ENCODE measurements around the gene CLCNKB.
"Not testable (repeated sequence)": the region's sequence is repeated elsewhere in the genome, so short reads cannot be mapped to it uniquely, and the experiment has no call there.

CLCNKB gene

DNA sequence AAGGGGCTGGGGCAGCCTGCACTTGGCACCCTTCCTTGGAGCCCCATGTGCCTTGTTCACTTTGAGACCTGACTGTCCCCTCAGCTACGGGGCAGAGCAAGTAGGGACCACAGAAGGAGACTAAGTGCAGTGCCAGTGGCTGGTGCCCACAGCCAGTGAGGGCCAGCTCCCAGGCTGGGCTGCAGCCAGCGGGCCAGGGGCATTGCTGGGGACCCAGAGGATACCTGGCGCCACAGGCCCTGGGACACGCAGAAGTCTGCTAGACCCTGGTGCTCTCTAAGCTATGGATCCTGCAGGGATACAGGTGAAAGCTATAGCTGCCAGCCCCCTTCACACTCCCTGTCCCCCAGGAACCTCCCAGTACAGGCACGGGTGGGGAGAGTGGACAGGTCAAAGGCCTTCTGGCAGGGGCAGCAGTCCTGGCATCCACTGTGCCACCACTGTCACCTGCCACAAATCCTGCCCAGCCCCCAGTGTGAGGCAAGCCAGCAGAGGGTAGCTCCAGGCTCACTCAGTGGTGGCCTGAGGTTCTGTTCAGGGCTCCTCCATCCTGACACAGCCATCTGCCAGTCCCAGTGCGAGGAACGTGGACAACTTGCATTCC is 20.4 kb upstream of the CLCNKB start:
- no peak overlapping the region for H3K4me3 ChIP-seq (ENCODE audit: low read depth in 1 of 2, low read length in 2 of 2)
- no peaks in the 10 kb centered on the region for H3K36me3 ChIP-seq (ENCODE audit: control insufficient read depth in 1 of 2, insufficient read depth in 2 of 2, low read length in 2 of 2)
- H3K9me3 ChIP-seq (ENCODE audit: control insufficient read depth in 1 of 2, low read length in 2 of 2), result no peaks in the 10 kb centered on the region
- H3K27me3 ChIP-seq (ENCODE audit: low read depth, low read length), result no peaks in the 10 kb centered on the region
- peaks cover 0 to 37% of the 10 kb centered on the region in 2 donors for H3K4me1 ChIP-seq (ENCODE audit: control insufficient read depth in 1 of 2, insufficient read depth in 2 of 2, low read length in 2 of 2)
- H3K27ac ChIP-seq (ENCODE audit: low read length), result no peak overlapping the region

DNA sequence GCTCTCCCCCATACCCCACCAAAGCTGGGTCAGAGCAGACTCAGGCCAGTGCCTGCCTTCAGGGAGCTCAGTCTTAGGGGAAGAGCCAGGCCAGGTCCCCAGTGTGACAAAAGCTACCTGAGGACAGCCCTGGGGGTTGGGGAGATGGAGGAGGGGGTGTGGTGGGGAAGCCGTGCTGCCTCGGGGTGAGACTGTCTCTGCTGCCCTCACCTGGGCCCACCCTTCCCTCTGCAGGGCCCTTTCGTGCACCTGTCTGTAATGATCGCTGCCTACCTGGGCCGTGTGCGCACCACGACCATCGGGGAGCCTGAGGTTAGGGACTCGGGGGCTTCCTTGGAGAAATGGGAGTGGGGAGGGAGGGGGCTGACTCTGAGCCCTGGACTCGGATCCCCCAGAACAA is 17.3 kb upstream of the CLCNKB start:
- H3K27ac ChIP-seq (ENCODE audit: low read length); H3K36me3 ChIP-seq (ENCODE audit: control insufficient read depth in 1 of 2, insufficient read depth in 2 of 2, low read length in 2 of 2); H3K9me3 ChIP-seq (ENCODE audit: control insufficient read depth in 1 of 2, low read length in 2 of 2); H3K27me3 ChIP-seq (ENCODE audit: low read depth, low read length): not testable (repeated sequence)
- Histone ChIP-seq H3K4me3 (ENCODE audit: low read depth in 1 of 2, low read length in 2 of 2) (peak overlapping the region in 1 of 2 donors; percentile 33), H3K4me1 (ENCODE audit: control insufficient read depth in 1 of 2, insufficient read depth in 2 of 2, low read length in 2 of 2) (peaks cover 0 to 14% of the 10 kb centered on the region in 2 donors)

DNA sequence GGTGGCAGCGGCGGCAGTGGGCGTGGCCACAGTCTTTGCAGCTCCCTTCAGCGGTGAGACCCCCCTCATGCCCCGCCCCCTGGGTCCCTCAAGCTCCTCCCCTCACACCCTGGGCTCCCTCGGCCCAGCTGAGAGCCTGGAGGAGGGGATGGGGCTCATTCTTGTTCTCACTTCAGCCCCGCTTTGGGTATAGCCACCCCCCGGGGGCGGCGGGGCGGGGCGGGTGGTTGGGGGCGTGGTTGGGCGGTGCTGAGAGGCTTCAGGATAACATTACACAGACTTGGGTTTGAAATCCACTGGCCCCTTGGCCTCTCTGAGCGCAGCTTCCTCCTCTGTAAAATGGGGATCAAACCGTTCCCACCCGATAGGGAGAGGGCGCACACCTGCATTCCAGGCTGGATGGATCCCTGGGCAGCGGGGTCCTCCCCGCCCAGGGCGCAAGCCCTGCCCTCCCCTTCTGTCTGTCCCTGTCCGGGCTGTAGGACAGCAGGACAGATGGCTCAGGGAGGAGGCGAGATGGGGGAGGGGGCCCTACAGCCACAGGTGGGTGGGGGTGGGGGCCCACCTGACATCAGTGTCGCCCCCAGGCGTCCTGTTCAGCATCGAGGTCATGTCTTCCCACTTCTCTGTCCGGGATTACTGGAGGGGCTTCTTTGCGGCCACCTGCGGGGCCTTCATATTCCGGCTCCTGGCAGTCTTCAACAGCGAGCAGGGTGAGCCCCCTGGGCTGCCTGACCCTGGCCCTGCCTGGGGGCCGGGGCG is 16.7 kb upstream of the CLCNKB start:
- Histone ChIP-seq H3K4me1 (ENCODE audit: control insufficient read depth in 1 of 2, insufficient read depth in 2 of 2, low read length in 2 of 2) (peaks cover 0 to 10% of the 10 kb centered on the region in 2 donors), H3K27ac (ENCODE audit: low read length) (no peak overlapping the region), H3K27me3 (ENCODE audit: low read depth, low read length) (no peaks in the 10 kb centered on the region), H3K9me3 (ENCODE audit: control insufficient read depth in 1 of 2, low read length in 2 of 2) (no peaks in the 10 kb centered on the region), H3K36me3 (ENCODE audit: control insufficient read depth in 1 of 2, insufficient read depth in 2 of 2, low read length in 2 of 2) (no peaks in the 10 kb centered on the region), H3K4me3 (ENCODE audit: low read depth in 1 of 2, low read length in 2 of 2) (peak overlapping the region in 1 of 2 donors; percentile 33)

DNA sequence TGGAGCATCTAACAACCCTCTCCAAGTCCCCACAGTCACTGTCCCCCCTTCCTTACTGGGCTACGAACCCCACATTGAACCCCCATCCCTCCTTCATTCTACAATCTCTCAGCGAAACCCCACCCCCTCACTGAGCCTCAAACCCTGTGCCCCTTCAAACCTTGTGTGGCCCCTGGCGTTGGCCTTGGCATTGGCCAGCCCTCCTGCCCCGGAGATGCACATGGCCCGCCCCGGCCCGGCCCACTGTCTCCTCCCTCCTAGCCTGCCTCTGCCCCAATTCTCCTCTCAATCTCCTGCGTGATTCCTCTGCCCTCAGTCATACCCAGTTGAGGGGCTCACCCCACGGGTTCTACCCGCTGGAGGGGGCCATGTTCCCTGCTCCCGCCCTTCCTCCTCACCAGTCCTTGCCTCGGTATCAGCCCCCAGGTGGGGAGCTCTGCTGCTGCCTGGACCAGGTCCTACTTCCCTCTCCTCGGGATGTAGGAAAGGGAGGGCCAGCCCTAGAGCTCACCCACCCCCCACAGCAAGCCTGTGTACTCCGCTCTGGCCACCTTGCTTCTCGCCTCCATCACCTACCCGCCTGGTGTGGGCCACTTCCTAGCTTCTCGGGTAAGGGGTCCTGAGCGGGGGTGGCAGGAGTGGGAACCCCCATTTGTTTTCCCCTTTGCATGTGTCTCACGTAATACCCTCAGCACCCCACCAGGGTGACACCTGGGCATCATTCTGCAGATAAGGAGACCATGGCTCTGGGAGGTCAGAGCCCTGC is 15.2 kb upstream of the CLCNKB start:
- Histone ChIP-seq H3K4me3 (ENCODE audit: low read depth in 1 of 2, low read length in 2 of 2) (no peak overlapping the region), H3K27me3 (ENCODE audit: low read depth, low read length) (no peaks in the 10 kb centered on the region), H3K4me1 (ENCODE audit: control insufficient read depth in 1 of 2, insufficient read depth in 2 of 2, low read length in 2 of 2) (peaks cover 0 to 14% of the 10 kb centered on the region in 2 donors), H3K9me3 (ENCODE audit: control insufficient read depth in 1 of 2, low read length in 2 of 2) (no peaks in the 10 kb centered on the region), H3K36me3 (ENCODE audit: control insufficient read depth in 1 of 2, insufficient read depth in 2 of 2, low read length in 2 of 2) (no peaks in the 10 kb centered on the region), H3K27ac (ENCODE audit: low read length) (no peak overlapping the region)

DNA sequence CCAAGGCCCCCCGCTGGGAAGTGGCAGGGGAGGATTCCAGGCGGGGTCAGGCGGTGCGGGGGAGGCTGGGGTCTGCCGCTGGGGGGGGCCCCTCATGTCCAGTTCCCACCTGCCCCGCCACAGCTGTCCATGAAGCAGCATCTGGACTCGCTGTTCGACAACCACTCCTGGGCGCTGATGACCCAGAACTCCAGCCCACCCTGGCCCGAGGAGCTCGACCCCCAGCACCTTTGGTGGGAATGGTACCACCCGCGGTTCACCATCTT is 14.6 kb upstream of the CLCNKB start:
- not testable (repeated sequence) for H3K36me3 ChIP-seq (ENCODE audit: control insufficient read depth in 1 of 2, insufficient read depth in 2 of 2, low read length in 2 of 2); H3K27me3 ChIP-seq (ENCODE audit: low read depth, low read length); H3K27ac ChIP-seq (ENCODE audit: low read length); H3K9me3 ChIP-seq (ENCODE audit: control insufficient read depth in 1 of 2, low read length in 2 of 2); H3K4me3 ChIP-seq (ENCODE audit: low read depth in 1 of 2, low read length in 2 of 2)
- peaks cover 0 to 14% of the 10 kb centered on the region in 2 donors for H3K4me1 ChIP-seq (ENCODE audit: control insufficient read depth in 1 of 2, insufficient read depth in 2 of 2, low read length in 2 of 2)

DNA sequence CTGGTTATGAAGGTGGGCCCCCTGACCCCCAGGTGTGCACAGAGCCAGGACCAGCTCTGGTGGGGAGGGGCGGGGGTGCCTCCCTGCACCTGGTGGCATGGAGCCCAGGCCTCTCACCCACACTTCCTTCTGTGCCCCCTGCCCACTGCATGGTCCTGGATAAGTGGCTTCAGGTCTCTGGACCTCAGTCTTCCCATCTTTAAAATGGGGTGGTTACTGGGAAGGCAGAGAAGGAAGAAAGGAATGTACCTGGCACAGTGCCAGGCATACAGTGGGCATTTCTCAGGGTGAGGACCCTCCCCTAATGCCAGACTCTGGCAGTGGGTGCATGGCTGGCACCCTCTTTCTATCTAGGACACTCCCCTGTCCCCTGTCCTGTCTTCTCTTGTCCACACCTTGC is 14.3 kb upstream of the CLCNKB start:
- no peak overlapping the region for H3K27ac ChIP-seq (ENCODE audit: low read length)
- H3K4me1 ChIP-seq (ENCODE audit: control insufficient read depth in 1 of 2, insufficient read depth in 2 of 2, low read length in 2 of 2), result peaks cover 0 to 14% of the 10 kb centered on the region in 2 donors
- no peaks in the 10 kb centered on the region for H3K36me3 ChIP-seq (ENCODE audit: control insufficient read depth in 1 of 2, insufficient read depth in 2 of 2, low read length in 2 of 2)
- H3K4me3 ChIP-seq (ENCODE audit: low read depth in 1 of 2, low read length in 2 of 2), result no peak overlapping the region
- no peaks in the 10 kb centered on the region for H3K9me3 ChIP-seq (ENCODE audit: control insufficient read depth in 1 of 2, low read length in 2 of 2)
- H3K27me3 ChIP-seq (ENCODE audit: low read depth, low read length), result no peaks in the 10 kb centered on the region

DNA sequence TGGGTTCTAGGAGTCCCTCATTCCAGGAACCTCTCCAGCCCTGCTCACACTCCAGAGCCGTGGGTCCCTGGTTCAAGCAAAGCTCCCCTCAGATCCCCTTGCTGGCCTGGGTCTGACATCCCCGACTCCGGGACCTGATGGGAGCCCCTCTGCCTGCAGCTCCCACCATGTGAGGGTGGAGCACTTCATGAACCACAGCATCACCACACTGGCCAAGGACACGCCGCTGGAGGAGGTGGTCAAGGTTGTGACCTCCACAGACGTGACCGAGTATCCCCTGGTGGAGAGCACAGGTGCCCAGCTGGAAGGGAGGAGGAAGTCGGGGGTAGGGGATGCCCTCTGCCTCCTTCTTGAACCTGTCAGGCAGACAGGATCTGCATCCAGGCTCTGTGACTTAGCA is 12.0 kb upstream of the CLCNKB start:
- H3K27me3 ChIP-seq (ENCODE audit: low read depth, low read length), result no peaks in the 10 kb centered on the region
- H3K9me3 ChIP-seq (ENCODE audit: control insufficient read depth in 1 of 2, low read length in 2 of 2), result no peaks in the 10 kb centered on the region
- no peak overlapping the region for H3K27ac ChIP-seq (ENCODE audit: low read length)
- peaks cover 0 to 14% of the 10 kb centered on the region in 2 donors for H3K4me1 ChIP-seq (ENCODE audit: control insufficient read depth in 1 of 2, insufficient read depth in 2 of 2, low read length in 2 of 2)
- H3K4me3 ChIP-seq (ENCODE audit: low read depth in 1 of 2, low read length in 2 of 2), result no peak overlapping the region
- H3K36me3 ChIP-seq (ENCODE audit: control insufficient read depth in 1 of 2, insufficient read depth in 2 of 2, low read length in 2 of 2), result no peaks in the 10 kb centered on the region

DNA sequence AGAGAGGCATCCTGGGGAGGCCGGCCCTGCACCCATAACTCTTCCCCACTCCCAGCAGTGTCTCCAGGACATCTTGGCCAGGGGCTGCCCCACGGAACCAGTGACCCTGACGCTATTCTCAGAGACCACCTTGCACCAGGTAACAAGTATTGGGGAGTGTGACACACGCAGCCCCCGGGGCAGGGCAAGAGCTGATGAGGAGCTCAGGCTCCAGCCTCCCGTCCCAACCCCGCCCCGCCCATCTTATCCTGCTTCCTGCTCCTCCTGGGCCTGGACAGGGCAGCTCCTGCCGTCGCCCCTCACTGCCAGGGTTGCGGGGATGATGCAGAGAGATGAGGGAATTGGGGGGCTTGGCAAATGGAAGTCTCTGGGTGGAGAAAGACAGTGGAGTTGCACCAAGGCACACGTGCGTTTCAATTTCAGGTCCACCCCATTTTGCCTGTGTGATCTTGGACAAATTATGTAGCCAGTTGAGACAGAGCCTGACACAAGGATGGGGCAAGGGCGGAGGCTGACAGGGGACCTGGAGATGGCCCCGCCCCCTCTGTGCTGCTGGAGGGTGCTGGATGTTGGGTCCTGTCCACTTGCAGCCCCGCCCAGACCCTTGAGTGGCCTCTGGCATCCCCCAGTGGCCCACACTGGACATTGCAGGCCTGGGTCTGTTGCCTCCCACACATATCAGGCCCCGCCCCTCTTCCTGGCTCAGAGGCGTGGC is 11.0 kb upstream of the CLCNKB start:
- H3K36me3 ChIP-seq (ENCODE audit: control insufficient read depth in 1 of 2, insufficient read depth in 2 of 2, low read length in 2 of 2), result no peaks in the 10 kb centered on the region
- H3K4me3 ChIP-seq (ENCODE audit: low read depth in 1 of 2, low read length in 2 of 2), result no peak overlapping the region
- no peak overlapping the region for H3K27ac ChIP-seq (ENCODE audit: low read length)
- peaks cover 0 to 7% of the 10 kb centered on the region in 2 donors for H3K4me1 ChIP-seq (ENCODE audit: control insufficient read depth in 1 of 2, insufficient read depth in 2 of 2, low read length in 2 of 2)
- no peaks in the 10 kb centered on the region for H3K27me3 ChIP-seq (ENCODE audit: low read depth, low read length)
- H3K9me3 ChIP-seq (ENCODE audit: control insufficient read depth in 1 of 2, low read length in 2 of 2), result no peaks in the 10 kb centered on the region

DNA sequence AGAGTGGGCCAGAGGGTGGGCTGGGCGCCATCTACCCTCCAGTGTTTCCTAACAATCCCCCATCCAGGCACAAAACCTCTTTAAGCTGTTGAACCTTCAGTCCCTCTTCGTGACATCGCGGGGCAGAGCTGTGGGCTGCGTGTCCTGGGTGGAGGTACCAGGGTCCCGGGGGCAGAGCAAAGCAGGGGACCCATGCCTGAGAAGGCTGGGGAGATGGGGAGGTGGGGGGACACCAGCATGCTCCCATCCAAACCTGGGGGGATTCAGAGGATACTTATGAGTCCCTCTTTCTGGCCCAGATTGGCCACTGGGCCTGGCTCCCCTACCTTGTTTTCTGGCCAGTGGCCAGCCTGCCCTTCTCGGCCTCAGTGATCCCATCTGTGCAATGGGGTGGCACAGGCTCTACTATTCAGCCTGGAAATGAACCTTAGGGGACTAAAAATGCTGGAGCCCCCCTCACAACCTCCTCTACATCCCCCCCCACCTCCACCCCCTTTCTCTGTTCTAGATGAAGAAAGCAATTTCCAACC is 10.4 kb upstream of the CLCNKB start:
- not testable (repeated sequence) for H3K9me3 ChIP-seq (ENCODE audit: control insufficient read depth in 1 of 2, low read length in 2 of 2); H3K27me3 ChIP-seq (ENCODE audit: low read depth, low read length); H3K27ac ChIP-seq (ENCODE audit: low read length); H3K4me1 ChIP-seq (ENCODE audit: control insufficient read depth in 1 of 2, insufficient read depth in 2 of 2, low read length in 2 of 2); H3K36me3 ChIP-seq (ENCODE audit: control insufficient read depth in 1 of 2, insufficient read depth in 2 of 2, low read length in 2 of 2); H3K4me3 ChIP-seq (ENCODE audit: low read depth in 1 of 2, low read length in 2 of 2)

DNA sequence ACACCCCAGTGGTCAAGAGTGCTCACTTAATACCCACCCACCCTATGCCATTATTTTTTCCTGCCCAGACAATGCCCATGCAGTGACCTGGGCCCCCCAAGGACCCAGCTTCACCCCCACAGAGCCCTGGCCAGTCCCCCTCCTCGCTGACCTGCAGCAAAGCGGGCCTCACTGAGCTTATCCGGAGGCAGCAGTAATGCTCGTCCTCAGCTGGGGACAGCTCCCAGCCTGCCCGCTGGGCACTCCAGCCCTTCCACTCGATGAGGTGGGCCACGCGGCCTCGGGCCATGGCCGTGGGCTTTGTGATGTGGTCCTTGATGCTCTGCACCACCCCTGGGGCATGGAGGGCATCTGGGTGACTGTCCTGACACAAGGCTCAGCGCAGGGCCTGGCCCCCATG is 7.1 kb upstream of the CLCNKB start:
- not testable (repeated sequence) for H3K9me3 ChIP-seq (ENCODE audit: control insufficient read depth in 1 of 2, low read length in 2 of 2); H3K27me3 ChIP-seq (ENCODE audit: low read depth, low read length); H3K36me3 ChIP-seq (ENCODE audit: control insufficient read depth in 1 of 2, insufficient read depth in 2 of 2, low read length in 2 of 2); H3K27ac ChIP-seq (ENCODE audit: low read length); H3K4me3 ChIP-seq (ENCODE audit: low read depth in 1 of 2, low read length in 2 of 2); H3K4me1 ChIP-seq (ENCODE audit: control insufficient read depth in 1 of 2, insufficient read depth in 2 of 2, low read length in 2 of 2)

DNA sequence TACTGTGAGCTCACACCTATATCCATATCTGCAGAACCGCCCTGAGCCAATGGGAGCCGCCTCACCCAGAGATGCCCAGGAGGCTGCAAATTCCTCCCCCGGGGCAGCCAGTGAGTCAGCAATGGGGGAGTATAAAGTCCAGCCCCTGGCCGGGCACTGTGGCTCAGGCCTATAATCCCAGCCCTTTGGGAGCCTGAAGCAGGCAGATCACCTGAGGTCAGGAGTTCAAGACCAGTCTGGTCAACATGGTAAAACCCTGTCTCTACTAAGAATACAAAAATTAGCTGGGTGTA is 5.0 kb upstream of the CLCNKB start:
- no peak overlapping the region for H3K27ac ChIP-seq (ENCODE audit: low read length)
- no peaks in the 10 kb centered on the region for H3K36me3 ChIP-seq (ENCODE audit: control insufficient read depth in 1 of 2, insufficient read depth in 2 of 2, low read length in 2 of 2)
- no peak overlapping the region for H3K4me3 ChIP-seq (ENCODE audit: low read depth in 1 of 2, low read length in 2 of 2)

More for the DNA sequence above, 5.0 kb upstream of the CLCNKB start:
- Histone ChIP-seq H3K4me1 (ENCODE audit: control insufficient read depth in 1 of 2, insufficient read depth in 2 of 2, low read length in 2 of 2) (no peaks in the 10 kb centered on the region), H3K27me3 (ENCODE audit: low read depth, low read length) (no peaks in the 10 kb centered on the region), H3K9me3 (ENCODE audit: control insufficient read depth in 1 of 2, low read length in 2 of 2) (no peaks in the 10 kb centered on the region)
